GM19395 (cell line): ENCODE measurements around the gene ZNF816.
"Not testable (repeated sequence)": the region's sequence is repeated elsewhere in the genome, so short reads cannot be mapped to it uniquely, and the experiment has no call there.

Experiments
- ATAC-seq: cut with Tn5 transposase; IDR thresholded peaks from one replicate; pipeline ENCODE4 v1.9.1; 2021; ENCODE audit warnings: mild to moderate bottlenecking, moderate library complexity; ENCODE audit not compliant: unreplicated experiment

Gene ZNF816

DNA sequence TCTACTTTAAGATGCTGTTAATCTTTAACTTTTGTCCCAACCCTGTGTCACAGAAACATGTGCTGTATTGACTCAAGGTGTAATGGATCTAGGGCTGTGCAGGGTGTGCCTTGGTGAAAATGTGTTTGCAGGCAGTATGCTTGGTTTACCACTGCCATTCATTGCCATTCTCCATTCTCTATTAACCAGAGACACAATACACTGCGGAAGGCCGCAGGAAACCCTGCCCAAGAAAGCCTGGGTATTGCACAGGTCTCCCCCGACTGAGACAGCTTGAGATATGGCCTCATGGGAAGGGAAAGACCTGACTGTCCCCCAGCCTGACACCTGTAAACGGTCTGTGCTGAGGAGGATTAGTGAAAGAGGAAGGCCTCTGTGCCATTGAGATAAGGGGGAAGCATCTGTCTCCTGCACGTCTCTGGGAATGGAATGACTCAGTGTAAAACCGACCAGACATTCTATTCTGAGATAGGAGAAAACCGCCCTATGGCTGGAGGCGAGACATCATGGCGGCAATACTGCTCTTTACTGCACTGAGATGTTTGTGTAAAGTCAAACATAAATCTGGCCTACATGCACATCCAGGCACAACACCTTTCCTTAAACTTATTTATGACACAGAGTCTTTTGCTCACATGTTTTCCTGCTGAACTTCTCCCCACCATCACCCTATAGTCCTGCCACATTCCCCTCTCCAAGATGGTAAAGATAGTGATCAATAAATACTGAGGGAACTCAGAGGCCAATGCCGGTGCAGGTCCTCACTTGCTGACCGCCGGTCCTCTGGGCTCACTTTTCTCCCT is 26.3 kb downstream of the ZNF816 start:
- no peak for ATAC-seq

GRCh38 chr19:52935434-52935833 is 27.2 kb downstream of the ZNF816 start:
- no peak for ATAC-seq

- not testable (repeated sequence) for ATAC-seq
Observed at GRCh38 chr19:52924641-52925040, 38.0 kb downstream of the ZNF816 start.

DNA sequence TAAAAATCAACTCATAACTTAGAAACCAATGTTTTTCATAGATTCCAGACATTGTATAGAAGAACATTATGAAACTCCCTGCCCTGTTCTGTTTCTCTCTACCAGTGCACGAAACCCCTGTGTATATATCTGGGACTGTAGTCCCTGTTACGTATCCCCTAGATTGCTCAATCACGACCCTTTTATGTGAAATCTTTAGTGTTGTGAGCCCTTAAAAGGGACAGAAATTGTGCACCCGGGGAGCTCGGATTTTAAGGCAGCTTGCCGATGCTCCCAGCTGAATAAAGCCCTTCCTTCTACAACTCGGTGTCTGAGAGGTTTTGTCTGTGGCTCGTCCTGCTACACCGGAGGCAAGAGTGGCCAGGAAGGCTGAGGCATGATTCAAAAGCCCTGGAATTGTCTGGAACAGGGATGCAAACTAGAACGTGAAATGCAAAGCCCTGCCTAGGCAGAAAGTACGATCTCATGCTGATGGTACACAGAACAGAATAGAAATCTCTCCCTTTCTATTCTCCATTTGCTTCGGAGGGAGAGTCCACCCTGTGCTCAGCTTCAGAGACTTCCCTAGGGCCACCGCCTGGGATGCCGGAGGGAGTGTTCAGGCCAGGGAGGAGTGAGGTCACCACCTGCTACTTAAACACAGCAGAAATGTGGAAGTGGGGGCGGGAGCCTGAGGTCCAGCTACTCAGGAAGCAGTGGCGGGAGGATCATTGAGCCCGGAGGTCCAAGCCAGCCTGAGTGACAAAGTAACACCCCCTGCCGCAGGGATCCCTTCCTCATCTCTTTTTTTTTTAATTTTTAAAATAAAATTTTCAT is 38.7 kb downstream of the ZNF816 start:
- no peak for ATAC-seq

GRCh38 chr19:52922841-52923777 is 39.6 kb downstream of the ZNF816 start, which contains the start of gene ZNF888:
ZNF888 (minus strand) TSS chr19:52923428; CDS start chr19:52917873, 5,555 bp downstream.
- ATAC-seq, result peak; percentile 95

DNA sequence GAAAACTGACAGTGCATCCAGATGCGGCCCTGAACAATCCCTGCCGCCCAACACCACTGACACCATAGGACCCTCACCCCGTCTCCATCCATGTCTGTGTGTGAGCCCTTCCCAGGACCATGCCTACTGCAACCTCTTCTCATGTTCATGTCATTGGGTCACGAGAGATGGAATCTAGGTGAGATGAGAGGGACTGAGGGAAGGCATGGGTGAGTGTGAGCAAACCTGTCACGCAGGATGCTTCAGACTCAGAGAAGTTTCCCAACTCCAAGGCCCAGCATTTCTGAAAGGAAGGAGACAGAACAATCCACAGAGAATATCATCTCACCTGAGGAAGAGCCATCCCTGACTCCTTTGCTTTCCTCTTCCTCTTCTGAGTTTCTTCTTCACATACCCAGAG is 45.1 kb downstream of the ZNF816 start:
- ATAC-seq, result no peak

- ATAC-seq, result no peak
Observed at GRCh38 chr19:52910648-52911047, 52.0 kb downstream of the ZNF816 start.

DNA sequence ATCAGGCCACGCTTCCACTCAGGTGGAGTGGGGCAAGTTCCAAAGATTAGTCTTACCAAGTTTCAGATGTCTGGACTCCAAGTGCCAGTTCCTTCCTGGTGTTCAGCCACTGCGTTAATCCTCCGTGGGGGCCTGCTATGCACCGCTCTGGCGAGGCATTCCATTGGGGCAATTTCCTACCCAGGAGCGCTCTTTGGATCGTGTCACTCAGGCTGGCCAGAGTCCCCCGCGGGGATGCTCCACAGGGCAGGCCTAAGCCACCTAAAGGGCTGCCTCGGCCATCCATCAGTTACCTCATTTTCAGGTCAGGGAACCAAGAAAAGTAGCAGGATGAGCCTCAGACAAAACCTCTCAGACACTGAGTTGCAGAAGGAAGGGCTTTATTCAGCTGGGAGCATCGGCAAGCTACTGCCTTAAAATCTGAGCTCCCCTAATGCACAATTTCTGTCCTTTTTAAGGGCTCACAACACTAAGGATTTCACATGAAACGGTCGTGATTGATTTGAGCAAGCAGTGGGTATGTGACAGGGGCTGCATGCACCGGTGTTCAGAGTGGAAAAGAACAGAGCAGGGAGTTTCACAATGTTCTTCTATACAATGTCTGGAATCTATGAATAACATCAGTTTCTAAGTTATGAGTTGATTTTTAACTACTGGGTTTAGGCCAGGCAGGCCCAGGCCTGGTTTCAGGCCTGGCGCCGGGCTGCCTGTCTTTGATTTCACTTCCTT is 58.5 kb downstream of the ZNF816 start:
- ATAC-seq, result not testable (repeated sequence)

- no peak for ATAC-seq
Observed at GRCh38 chr19:52901842-52902241, 60.8 kb downstream of the ZNF816 start.
